ENCODE data around the gene PHTF2. TPM values are rescaled to one million over a fixed set of nuclear protein-coding genes. Genes with fewer than 3 reads are reported as not detected.
"Not testable (repeated sequence)": the region's sequence is repeated elsewhere in the genome, so short reads cannot be mapped to it uniquely, and the experiment has no call there.

The PHTF2 gene
- total RNA-seq, 2 experiments from 2014 or later = 70.4 to 71.7 TPM

DNA sequence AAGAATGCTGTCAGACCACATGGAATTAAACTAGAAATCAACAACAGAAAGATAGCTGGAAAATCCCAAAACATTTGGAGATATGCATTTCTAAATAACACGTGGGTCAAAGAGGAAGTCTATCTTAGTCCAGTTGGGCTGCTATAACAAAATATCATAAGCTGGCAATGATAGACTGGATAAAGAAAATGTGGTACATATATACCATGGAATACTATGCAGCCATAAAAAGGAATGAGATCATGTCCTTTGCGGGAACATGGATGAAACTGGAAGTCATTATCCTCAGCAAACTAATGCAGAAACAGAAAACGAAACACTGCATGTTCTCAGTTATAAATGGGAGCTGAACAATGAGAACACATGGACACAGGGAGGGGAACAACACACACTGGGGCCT is 200.6 kb downstream of the PHTF2 start:
- CTCF ChIA-PET = interaction anchor here (1.0 to 1.4 kb wide), 2 partner anchors 10 to 11 kb away, joined by 3 read pairs; no protein-coding TSS in a partner anchor
- H3K36me3 Mint-ChIP-seq (ENCODE audit: low read depth); H3K27me3 Mint-ChIP-seq; DNase-seq; H3K4me3 Mint-ChIP-seq; H3K27ac Mint-ChIP-seq; H3K9me3 Mint-ChIP-seq; H3K4me1 Mint-ChIP-seq; POLR2A ChIA-PET: not testable (repeated sequence)

GRCh38 chr7:78002021-78002420 is 203.4 kb downstream of the PHTF2 start:
- Mint-ChIP-seq H3K4me3 (no peak overlapping the region), H3K27me3 (no peaks in the 10 kb centered on the region), H3K27ac (no peak overlapping the region), H3K4me1 (no peaks in the 10 kb centered on the region), H3K36me3 (ENCODE audit: low read depth) (no peaks in the 10 kb centered on the region), H3K9me3 (no peaks in the 10 kb centered on the region)
- no peak for DNase-seq
- POLR2A ChIA-PET = no interaction called here
- CTCF ChIA-PET = no interaction called here

GRCh38 chr7:78002715-78003114 is 204.1 kb downstream of the PHTF2 start:
- Mint-ChIP-seq H3K27me3 (no peaks in the 10 kb centered on the region), H3K4me1 (no peaks in the 10 kb centered on the region), H3K27ac (no peak overlapping the region), H3K4me3 (no peak overlapping the region), H3K36me3 (ENCODE audit: low read depth) (no peaks in the 10 kb centered on the region), H3K9me3 (no peaks in the 10 kb centered on the region)
- POLR2A ChIA-PET = no interaction called here
- DNase-seq = no peak
- CTCF ChIA-PET = interaction anchor here (0.6 kb wide), 1 partner anchor 16 kb away, joined by 3 read pairs; no protein-coding TSS in a partner anchor

DNA sequence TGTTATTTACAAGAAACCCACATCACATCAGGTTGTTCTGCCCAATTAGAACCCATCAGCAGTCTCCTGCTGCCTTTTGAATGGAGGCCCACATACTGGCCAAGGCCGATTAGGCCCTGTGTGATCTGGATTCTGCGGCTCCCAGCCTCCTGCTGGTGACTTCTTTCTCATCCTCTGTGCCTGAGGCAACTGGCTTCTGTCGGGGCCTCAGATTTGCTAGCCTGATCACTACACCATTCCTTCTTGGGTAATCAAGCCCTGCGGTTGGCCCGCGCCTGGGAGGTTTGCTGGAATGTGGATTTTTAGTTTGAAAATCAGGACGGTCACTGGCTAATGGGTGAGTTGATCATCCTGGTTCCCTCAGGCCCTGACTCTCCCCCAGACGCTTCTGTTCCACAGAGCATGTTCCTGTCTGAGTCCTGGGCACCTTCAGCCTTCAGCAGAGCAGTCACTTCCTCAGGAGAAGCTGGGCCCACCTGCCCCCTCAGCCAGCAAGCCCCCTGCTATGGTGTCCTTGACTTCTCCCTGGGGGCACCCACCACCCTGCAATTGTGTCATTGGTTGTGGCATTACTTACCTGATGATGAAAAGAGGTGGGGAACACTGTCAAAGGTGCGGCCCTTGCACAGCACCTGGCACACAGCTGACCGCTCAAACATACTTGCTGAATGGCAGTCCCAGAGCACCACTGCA is 207.6 kb downstream of the PHTF2 start:
- POLR2A ChIA-PET = no interaction called here
- Mint-ChIP-seq H3K4me3 (no peak overlapping the region), H3K36me3 (ENCODE audit: low read depth) (no peaks in the 10 kb centered on the region), H3K4me1 (no peaks in the 10 kb centered on the region), H3K9me3 (no peaks in the 10 kb centered on the region), H3K27ac (no peak overlapping the region), H3K27me3 (no peaks in the 10 kb centered on the region)
- CTCF ChIA-PET = no interaction called here
- no peak for DNase-seq

Other genes starting within 250 kb of the PHTF2 start
- gene RSBN1L, start 102.3 kb upstream of the PHTF2 start, total RNA-seq = 10 to 100 TPM; 28.7 to 29.5 TPM
- gene TMEM60, start 339 bp upstream of the PHTF2 start, total RNA-seq = 10 to 100 TPM; 25.0 to 25.4 TPM

All from activated CD4-positive, alpha-beta memory T cell treated with anti-CD3 and anti-CD28 coated beads, Interleukin-2, amount 10 ng/mL, durations not matched to agents 7 days and 5 days (primary cell).